ENCODE data around the gene CLBA1.

DNA sequence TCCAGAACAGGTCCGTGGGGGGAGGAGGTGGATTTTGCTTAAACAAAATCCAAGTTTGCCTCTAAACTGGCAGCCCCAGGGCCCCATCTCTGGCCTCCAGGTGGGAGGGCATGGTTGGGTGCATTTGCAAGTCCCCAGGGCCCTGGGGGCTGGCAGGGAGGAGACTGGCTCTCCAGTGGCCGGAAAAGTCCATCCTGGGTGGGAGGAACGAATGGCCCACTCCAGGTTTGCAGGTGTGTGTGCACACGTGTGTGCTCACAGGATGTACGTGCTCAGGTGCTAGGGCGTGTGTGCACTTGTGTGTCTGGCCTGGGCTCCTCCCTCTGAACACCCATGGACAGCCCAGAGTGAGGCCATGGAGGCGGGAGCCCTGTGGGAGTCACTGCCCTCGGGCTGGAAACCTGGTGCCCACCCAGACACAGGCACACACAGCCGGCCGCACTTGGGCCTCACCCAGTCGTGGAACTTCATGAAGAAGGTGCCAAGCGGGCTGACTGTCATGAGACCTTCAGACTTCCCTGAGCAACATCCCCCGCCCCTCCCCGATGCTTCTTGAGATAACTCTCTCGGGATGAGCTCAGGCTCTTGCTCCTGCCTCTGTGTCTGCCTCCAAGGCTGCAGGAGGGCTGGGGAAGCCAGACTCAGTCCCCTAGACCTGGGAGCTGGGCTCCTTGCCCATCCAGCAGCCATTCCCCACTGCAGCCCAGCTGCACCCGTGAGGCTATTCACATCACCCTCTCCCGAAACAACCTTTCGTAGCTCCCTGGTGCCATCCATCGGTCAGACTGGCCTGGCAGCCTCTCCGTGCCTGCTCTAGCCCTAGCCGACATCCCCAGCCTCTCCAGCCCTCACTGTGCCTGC is 16.8 kb upstream of the CLBA1 start:
- no peak for TF ChIP-seq CTCF (conservative IDR thresholded peaks at IDR 0.05; ENCODE audit: low read depth in 2 of 2)
- no peak for TF ChIP-seq EZH2phosphoT487 (IDR thresholded peaks at IDR 0.05; ENCODE audit: unreplicated experiment)

Measured in GM23338 (cell line).